ENCODE measurements around the gene TJP2.

DNA sequence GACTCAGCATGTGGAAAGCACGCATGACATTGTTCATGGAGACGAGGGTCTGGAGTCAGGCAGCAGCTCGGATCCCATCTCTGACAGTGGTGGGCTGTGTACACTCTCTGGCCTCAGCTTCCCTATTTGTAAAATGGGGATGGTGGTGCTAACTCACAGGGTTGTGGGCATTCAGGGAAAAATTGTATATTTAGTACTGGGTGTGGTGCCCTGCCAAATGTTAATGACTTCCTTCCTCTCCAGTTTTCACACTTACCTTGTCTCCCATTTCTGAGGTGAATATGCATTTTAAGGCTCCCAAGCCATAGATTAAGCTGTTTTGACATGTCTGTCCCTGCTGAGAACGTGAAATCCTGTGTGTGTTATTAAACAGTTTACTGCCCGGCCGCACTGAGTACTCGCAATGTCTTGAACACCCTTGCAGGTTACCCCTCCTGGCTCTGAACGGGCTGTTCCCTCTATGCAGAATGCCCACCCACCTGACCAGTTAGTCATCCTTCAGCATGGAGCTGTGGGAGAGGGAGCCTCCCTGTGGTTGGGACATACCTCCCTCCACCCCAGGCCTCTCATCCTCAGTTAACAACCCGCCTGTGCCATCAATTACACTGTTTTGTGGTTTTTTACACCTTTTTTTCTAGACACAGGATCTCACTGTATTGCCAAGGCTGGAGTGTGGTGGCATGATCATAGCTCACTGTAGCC lies 25.8 kb downstream of the TJP2 start:
- TF ChIP-seq, protein P1, sequence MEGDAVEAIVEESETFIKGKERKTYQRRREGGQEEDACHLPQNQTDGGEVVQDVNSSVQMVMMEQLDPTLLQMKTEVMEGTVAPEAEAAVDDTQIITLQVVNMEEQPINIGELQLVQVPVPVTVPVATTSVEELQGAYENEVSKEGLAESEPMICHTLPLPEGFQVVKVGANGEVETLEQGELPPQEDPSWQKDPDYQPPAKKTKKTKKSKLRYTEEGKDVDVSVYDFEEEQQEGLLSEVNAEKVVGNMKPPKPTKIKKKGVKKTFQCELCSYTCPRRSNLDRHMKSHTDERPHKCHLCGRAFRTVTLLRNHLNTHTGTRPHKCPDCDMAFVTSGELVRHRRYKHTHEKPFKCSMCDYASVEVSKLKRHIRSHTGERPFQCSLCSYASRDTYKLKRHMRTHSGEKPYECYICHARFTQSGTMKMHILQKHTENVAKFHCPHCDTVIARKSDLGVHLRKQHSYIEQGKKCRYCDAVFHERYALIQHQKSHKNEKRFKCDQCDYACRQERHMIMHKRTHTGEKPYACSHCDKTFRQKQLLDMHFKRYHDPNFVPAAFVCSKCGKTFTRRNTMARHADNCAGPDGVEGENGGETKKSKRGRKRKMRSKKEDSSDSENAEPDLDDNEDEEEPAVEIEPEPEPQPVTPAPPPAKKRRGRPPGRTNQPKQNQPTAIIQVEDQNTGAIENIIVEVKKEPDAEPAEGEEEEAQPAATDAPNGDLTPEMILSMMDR (conservative IDR thresholded peaks at IDR 0.05; ENCODE audit: low read depth, low read length) = peak; percentile 21; the same call in 1 of the 2 replicates
- TF ChIP-seq EZH2phosphoT487 (IDR thresholded peaks at IDR 0.05; ENCODE audit: borderline replicate concordance, low read length) = no peak
- no peak for TF ChIP-seq EZH2 (IDR thresholded peaks at IDR 0.05; ENCODE audit: low read length, unreplicated experiment)

Data from PC-3 (cell line).